Ureter (tissue), 1 donor: ENCODE results near the gene EXOC4. TPM values are rescaled to one million over a fixed set of nuclear protein-coding genes. Genes with fewer than 3 reads are reported as not detected.

Experiments
- DNase-seq: peaks from one replicate; pipeline ENCODE4 v3.0.0-alpha.2; 2020; ENCODE audit warnings: low spot score
- total RNA-seq: library from RNA; stranded (reverse); gene quantifications from one replicate; pipeline ENCODE4 v1.2.4, GENCODE V29; 2023
- donor health status: DM: yes; HTN: yes; CAD: no.

The EXOC4 gene
- total RNA-seq, 1 donor from 2014 or later = 145 TPM

- DNase-seq = no peak
Observed at GRCh38 chr7:133703547-133703946, 450.7 kb downstream of the EXOC4 start.

DNA sequence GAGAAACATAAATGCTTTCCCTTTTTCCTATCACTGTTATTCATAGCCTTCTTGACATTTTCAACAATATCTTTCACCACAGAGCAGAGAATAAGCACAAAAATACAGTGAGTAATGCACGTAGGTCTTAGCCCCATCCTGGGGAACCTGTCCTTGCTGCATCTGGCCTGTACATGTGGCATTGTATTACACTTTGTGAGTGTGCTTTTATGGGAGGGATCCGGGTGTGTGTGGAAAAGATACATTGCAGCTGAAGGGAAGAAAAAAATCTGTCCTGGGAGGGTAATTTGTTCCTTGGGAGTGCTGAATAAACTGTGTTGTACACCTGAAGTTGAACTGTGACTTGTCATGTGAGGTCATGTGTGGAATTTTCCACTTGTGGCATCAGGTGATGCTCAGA lies 451.6 kb downstream of the EXOC4 start:
- DNase-seq = no peak

- DNase-seq = no peak
Observed at GRCh38 chr7:133705596-133705995, 452.7 kb downstream of the EXOC4 start.

DNA sequence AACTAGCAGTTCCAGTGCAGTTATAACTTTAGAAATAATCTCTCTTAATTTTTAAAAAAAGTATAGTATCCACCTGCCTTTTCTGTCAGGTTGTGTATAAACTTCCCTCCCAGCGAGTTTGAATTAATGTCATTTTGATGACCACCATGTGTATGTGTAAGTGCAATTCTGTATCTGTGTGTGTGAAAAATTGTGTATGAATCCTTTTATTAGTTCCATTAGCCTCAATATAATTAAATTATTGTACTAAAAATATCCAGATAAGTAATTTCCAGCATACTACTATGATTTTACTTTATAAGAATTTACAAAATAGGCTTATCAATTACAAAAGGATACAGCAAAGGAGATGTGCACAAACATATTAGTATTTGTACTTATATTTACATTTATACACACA lies 453.1 kb downstream of the EXOC4 start:
- no peak for DNase-seq

DNA sequence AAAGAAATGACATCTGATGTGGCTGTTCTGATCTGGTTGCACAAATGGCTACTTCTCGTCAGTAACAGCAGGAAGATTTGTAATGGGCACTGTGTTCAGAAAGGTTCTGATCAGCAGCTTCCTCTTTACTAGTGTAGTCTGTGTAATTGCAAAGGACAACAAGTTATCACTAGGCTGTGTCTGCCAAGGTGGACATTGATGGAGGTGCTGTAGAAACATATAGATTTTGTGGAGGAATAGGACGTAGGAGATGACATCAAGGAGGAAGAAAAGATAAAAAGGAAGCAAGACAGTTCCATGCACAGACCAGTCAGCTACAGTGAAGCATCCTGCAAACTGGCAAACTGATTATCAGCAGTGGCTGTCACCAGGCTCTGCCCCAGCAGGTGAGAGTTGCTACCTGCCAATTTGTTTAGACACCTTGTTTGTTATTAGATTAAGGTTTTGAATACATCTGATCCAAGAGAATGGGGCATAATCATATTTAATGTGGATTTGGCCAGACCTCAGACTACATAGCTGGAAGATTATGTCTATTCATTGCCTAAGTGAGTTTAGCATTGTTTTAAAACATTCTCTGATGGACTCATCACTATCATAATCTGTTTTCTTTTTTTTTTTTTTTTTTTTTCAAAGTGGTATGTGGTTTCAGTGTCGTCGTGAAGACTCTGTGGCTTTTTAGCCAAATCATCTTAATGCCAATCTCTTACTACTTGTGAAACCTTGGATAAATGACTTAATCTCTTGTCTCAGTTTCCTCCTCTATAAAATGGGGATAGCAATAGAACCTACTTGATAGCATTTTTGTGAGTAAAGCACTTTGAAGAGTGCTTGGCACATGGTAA lies 456.4 kb downstream of the EXOC4 start:
- DNase-seq = no peak

DNA sequence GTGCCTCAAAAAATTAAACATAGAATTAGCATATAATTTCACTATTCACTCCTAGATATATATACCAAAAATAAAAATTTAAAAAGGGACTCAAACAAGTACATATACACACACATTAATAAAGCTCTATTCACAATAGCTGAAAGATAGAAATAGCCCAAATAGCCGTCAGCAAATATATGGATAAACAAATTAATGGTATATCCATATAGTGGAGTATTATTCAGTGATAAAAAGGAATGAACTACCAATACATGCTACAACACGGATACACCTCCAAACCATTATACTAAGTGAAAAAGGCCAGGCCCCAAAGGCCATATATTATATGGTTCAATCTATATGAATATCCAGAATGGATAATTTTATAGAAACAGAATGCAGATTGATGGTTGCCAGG lies 459.7 kb downstream of the EXOC4 start:
- DNase-seq = no peak

- DNase-seq = no peak
Observed at GRCh38 chr7:133714654-133715053, 461.8 kb downstream of the EXOC4 start.

- no peak for DNase-seq
Observed at GRCh38 chr7:133718131-133718530, 465.3 kb downstream of the EXOC4 start.

- DNase-seq = no peak
Observed at GRCh38 chr7:133723044-133723443, 470.2 kb downstream of the EXOC4 start.

DNA sequence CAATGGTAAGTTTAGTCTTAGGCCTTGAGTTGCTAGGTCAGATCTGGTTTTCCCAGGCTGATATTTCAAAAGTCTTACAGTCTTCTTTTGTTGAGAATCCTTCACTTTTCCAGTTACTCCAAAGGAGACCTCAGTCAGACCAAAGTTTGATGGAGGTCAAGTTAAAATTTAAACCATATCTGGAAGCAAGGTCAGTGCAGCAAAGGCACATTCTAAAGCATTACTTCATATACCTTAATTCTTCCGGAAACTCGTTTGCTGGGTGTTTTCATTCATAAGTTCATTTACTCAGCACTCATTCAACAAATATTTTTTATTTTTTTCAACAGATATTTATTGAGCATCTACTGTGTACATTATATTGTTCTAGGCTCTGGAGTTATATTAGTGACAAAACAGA lies 471.3 kb downstream of the EXOC4 start:
- no peak for DNase-seq

DNA sequence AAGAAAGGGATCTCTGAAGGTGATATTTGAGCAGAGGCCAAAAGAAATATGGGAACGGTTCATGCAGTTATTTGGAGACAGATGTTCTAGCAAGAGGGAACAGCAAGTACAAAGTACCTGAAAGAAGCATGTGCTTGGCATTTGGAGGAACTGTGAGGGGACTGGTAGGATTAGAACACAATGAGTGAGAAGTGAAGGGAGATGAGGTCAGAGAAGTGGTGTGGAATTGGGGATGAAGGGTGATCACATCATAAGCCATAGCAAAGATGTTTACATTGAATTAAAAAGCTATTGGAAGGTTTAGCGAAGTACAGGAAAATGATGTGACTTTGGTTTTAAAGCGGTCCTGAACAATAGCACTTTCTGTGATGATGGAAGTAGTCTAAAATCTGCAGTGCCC lies 471.8 kb downstream of the EXOC4 start:
- DNase-seq = no peak

DNA sequence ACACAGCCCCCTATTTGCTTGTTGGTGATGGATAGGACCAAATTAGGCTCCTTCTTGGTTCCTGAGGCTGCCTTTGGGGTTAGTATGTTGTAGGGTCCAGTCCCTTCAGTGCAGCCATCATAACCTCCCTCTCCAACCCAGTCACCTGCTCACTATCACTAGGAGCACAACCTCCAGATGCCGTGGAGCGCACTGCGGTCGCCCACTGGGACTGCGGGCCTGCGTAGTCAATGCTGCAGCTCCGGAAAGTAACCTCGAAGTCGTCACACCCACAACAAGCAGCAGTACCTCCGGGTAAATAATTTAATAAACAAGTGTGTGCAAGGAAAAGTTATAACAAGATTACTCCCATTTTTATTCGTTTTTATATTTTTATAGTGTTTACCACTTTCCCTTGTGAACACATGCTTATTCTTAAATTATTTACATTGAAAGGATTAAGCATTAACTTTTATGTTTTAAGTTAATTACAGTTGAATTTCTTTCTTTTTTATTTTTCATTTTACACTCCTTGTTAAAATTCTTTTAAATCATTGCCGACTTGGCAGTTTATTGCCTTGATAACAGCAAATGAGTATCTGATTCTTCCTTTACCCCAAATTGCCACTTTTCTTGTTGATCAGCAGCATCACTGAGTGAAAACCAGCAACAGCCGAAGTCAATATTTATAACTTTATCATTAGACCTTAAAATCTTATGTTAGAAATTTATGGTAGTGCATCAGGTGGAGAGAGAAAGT lies 474.8 kb downstream of the EXOC4 start:
- DNase-seq = no peak

DNA sequence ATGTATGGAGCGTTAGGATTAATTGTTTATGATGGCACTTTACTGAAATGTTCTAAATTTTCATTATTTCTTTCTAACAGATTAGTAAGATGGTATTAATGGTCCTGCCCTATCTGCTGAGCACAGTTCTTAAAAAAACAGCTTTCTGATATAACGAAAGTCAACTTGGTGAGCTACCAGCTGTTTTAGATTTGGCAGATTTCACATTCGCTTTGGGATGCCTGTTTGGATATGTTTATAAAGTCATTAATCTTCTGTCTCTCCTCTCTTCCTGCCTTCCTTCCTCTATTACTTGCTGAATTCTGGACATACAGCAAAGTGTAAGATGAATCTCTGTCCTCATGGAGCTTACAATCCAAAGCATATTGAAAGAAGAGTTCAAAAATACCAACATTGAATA lies 477.5 kb downstream of the EXOC4 start:
- no peak for DNase-seq

- DNase-seq = no peak
Observed at GRCh38 chr7:133733401-133733800, 480.5 kb downstream of the EXOC4 start.

GRCh38 chr7:133735222-133735621 lies 482.3 kb downstream of the EXOC4 start:
- no peak for DNase-seq

- DNase-seq = no peak
Observed at GRCh38 chr7:133739817-133740216, 486.9 kb downstream of the EXOC4 start.

DNA sequence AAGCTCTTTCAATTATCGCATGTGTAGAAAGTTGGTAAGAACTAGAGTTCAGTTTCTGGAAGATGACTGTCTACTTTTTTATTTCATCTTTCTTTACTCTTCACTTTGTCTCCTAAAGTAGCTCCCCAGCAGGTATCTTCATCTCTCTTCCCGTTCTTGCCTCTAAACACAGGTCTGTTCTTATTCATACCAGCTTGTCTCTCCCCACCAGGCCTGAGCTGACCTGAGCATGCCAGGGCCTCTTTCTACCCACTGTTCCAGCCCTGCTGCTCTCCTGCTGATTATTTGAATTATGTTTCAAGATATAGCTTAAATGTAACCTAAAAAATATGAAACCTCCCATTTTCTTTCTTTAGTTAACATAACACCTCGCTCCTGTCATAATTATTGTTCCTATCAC lies 488.2 kb downstream of the EXOC4 start:
- DNase-seq = no peak

- no peak for DNase-seq
Observed at GRCh38 chr7:133741703-133742102, 488.8 kb downstream of the EXOC4 start.

- DNase-seq = no peak
Observed at GRCh38 chr7:133742709-133743538, 490.0 kb downstream of the EXOC4 start.

DNA sequence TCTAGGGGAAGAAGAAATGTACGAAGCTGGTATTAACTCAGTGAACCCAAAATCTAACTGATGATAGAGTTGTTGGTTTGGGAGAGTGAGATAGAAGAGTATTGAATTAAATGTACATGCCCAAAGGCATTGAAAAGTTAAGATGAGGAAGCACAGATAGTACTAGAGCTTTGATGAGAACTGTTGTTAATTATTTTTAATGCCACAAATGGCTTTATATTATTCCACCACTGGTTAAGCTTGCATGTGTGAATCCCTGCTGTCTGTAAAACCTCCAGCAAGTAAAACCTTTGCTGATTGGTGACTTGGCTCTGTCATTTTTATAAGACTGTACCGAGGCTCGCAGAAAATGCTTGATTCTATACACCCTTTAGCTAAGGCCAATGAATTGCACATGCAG lies 491.6 kb downstream of the EXOC4 start:
- no peak for DNase-seq

GRCh38 chr7:133746305-133746704 lies 493.4 kb downstream of the EXOC4 start:
- no peak for DNase-seq

DNA sequence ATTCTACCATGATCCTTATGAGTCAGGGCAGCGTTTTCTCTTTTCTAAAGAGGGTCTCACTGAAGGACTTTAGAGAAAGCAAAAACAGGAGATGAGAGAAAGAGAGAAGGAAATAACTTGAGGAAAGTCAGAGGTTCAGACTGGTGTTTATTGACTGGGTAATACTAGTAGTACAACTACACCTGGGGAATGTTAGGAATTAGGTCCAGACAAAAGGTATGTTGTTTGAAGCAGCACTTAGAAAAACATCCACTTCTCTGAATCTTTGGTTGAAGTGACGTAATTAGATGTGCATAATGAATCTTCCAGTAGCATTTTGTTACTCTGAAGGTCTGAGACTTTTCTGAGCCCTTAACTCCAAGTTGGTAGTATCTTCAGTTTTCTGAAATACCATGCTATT lies 494.0 kb downstream of the EXOC4 start:
- DNase-seq = no peak
